Lower leg skin (tissue), 4 donors: ENCODE results near the gene NFAT5. TPM values are rescaled to one million over a fixed set of nuclear protein-coding genes. Genes with fewer than 3 reads are reported as not detected.
"Not testable (repeated sequence)": the region's sequence is repeated elsewhere in the genome, so short reads cannot be mapped to it uniquely, and the experiment has no call there.

Source experiments
- DNase-seq, 2 donors: peaks; one replicate each; pipeline ENCODE4 v3.0.0-alpha.2; 2019; ENCODE audit warnings: low spot score in 2 of 2
- H3K4me3 ChIP-seq: fragments of 200-600 bp; sonication (generic); 2 replicates; pipeline ENCODE4 v1.5.1; 2017; ENCODE audit warnings: mild to moderate bottlenecking, low read depth; ENCODE audit not compliant: poor library complexity, severe bottlenecking
- POLR2A ChIP-seq, 2 donors: fragments of 450-650 bp; IDR thresholded peaks; one replicate each; pipeline ENCODE4 v1.6.1; 2016 to 2017; ENCODE audit warnings: antibody characterized with exemption in 2 of 2, mild to moderate bottlenecking in 1 of 2, moderate library complexity in 1 of 2
- WGBS, 2 donors: methylation state at CpG; one replicate each; pipeline ENCODE4 v1.1.5; 2018; 5-methylcytosine and 5-hydroxymethylcytosine counted together
- intact Hi-C: fragments of 100-400 bp; cut with DNase I; formaldehyde crosslinking; loops from one replicate; pipeline ENCODE4 v1.15.0; 2023; ENCODE audit warnings: low total_unique reads
- total RNA-seq, 4 donors: library from RNA; depleted of rRNA; stranded (reverse); fragments of >200 nt; gene quantifications; one replicate each; pipeline ENCODE4 v1.1.0, GENCODE V29; 2016
- TF ChIP-seq, protein P1 (sequence below), 3 donors: fragments of 450-650 bp; IDR thresholded peaks; one replicate each; pipeline ENCODE4 v1.5.1; 2016; ENCODE audit warnings: antibody characterized with exemption in 3 of 3, mild to moderate bottlenecking in 3 of 3, moderate library complexity in 2 of 3

The NFAT5 gene
- total RNA-seq, 4 donors from 2014 or later: 74.7 to 114 (median 88.6) TPM

DNA sequence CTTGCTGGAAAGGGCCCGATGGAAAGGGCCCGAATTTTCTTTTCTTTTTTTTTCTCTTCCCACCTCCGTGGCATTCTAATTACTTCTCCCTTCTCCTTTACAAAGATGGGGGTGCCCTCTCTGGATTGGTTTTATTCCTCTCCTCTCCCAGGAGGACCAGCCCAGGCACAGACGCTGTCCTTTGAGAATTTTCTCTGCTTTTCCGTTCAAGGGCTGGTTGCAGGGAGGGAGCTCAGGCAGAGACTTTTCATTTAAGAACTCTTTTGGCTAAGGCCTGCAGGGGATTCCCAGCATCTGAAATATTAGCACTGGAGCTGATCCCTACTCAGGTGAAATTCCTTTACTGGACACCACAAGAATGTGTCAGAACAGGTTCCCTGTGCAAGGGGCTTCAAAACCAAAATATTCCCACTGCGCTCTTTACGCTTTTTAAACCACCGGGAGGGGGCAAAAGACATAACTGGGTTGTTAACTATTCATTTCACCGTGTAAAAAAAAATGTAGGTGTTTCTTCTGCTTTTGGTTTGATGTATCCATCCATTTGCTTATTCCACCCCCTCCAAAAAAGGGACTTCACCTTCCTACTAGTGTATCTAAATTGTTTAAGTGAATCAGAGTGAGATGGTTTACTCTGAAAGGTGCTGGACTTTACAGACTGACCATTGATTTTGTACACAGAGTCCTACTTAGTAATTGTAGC, 1.4 kb downstream of the NFAT5 start:
- no peak for DNase-seq
- 0% methylated on average over 9 of the region's 9 CpGs for WGBS, 2 donors
- intact Hi-C loops: no loop called here

DNA sequence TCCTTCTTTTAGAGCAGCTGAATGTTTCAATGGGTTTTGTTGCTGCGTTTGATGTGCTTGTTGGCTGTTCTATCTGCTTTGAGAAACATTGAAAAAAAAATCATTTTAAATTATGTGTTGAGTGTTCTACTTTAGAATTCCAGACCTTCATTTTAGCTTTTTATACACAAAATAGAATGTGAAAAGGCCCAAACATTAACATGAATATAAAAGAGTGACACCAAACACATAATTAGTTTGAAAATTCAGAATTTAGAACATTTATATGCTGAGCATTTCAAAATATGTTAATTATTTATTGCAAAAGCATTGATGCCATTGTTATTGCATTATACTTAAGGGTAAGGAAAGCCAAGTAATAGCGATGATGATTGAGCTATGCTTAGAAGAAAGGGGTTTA, 2.9 kb downstream of the NFAT5 start:
- no peak for TF ChIP-seq POLR2A (IDR thresholded peaks at IDR 0.05)
- TF ChIP-seq, protein P1, sequence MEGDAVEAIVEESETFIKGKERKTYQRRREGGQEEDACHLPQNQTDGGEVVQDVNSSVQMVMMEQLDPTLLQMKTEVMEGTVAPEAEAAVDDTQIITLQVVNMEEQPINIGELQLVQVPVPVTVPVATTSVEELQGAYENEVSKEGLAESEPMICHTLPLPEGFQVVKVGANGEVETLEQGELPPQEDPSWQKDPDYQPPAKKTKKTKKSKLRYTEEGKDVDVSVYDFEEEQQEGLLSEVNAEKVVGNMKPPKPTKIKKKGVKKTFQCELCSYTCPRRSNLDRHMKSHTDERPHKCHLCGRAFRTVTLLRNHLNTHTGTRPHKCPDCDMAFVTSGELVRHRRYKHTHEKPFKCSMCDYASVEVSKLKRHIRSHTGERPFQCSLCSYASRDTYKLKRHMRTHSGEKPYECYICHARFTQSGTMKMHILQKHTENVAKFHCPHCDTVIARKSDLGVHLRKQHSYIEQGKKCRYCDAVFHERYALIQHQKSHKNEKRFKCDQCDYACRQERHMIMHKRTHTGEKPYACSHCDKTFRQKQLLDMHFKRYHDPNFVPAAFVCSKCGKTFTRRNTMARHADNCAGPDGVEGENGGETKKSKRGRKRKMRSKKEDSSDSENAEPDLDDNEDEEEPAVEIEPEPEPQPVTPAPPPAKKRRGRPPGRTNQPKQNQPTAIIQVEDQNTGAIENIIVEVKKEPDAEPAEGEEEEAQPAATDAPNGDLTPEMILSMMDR (IDR thresholded peaks at IDR 0.05): no peak
- 39 to 44% methylated on average over 2 of the region's 2 CpGs for WGBS, 2 donors
- no peak overlapping the region for H3K4me3 ChIP-seq
- intact Hi-C loops: no loop called here
- no peak for DNase-seq

More for the DNA sequence above, 1.4 kb downstream of the NFAT5 start:
- TF ChIP-seq, protein P1 (IDR thresholded peaks at IDR 0.05): no peak
- TF ChIP-seq POLR2A (IDR thresholded peaks at IDR 0.05): no peak
- peak overlapping the region; percentile 89 for H3K4me3 ChIP-seq

- H3K4me3 ChIP-seq, DNase-seq, intact Hi-C loops: not testable (repeated sequence)
- 83 to 85% methylated on average over 9 of the region's 9 CpGs for WGBS, 2 donors
Measured at GRCh38 chr16:69578771-69579170, 13.0 kb downstream of the NFAT5 start.

DNA sequence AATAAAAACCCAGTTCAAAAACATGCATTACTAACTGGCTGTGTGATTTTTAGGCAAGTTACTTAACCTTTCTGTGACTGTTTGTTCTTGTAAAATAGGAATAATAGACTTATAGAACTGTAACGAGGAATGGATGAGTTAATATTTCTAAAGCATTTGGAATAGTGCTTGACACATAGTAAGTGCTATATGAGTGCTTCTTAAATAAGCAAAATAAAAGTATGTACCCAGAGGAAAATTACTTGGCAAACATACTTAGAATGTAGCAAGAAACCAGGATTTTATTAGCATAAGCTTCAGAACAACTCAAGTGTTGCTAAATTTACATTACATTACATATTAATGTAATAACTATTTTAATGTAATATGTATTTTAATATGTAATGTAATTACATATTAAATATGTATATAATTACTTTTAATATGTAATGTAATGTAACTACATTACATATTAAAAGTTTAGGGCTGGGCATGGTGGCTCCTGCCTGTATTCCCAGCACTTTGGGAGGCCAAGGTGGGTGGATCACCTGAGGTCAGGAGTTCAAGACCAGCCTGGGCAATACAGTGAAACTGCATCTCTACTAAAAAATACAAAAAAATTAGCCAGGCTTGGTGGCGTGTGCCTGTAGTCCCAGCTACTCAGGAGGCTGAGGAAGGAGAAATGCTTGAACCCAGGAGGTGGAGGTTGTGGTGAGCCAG, 14.2 kb downstream of the NFAT5 start:
- intact Hi-C loops: no loop called here
- no peak for DNase-seq
- WGBS, 2 donors: 72 to 84% methylated on average over 2 of the region's 2 CpGs
- TF ChIP-seq, protein P1 (IDR thresholded peaks at IDR 0.05): no peak
- TF ChIP-seq POLR2A (IDR thresholded peaks at IDR 0.05): no peak
- no peak overlapping the region for H3K4me3 ChIP-seq

DNA sequence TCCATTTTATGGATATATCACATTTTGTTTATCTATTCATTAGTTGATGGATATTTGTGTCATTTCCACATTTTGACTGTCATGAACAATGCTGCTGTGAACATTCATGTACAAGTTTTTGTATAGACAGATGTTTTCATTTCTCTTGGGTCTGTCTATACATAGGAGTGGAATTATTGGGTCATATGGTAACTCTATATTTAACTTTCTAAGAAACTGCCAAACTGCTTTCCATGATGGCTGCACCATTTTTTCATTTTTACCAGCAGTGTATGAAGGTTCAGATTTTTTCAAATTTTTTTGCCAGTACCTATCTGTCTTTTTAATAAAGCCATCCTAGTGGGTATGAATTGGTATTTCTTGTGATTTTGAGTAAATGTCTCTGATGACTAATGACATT, 15.5 kb downstream of the NFAT5 start:
- TF ChIP-seq POLR2A (IDR thresholded peaks at IDR 0.05): no peak
- TF ChIP-seq, protein P1 (IDR thresholded peaks at IDR 0.05): no peak
- DNase-seq: no peak

DNA sequence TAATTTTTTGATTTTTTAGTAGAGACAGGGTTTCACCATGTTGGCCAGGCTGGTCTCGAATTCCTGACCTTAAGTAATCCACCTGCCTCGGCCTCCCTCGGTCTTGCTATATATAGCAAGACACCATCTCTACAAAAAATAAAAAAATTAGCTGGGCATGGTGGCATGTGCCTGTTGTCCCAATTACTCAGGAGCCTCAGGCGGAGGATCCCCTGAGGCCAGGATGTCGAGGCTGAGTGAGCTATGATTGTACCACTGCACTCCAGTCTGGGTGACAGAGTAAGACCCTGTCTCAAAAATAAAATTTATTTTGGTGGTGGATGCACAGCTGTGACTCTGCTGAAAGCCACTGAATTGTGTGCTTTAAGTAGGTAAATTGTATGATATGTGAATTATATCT, 18.7 kb downstream of the NFAT5 start:
- intact Hi-C loops, H3K4me3 ChIP-seq, DNase-seq: not testable (repeated sequence)
- WGBS, 2 donors: 89 to 96% methylated on average over 5 of the region's 5 CpGs

More for the DNA sequence above, 15.5 kb downstream of the NFAT5 start:
- intact Hi-C loops: no loop called here
- no peak overlapping the region for H3K4me3 ChIP-seq
